GM21737 (cell line): Measurements from ENCODE around the gene INHBC.

Experiments used
- ATAC-seq: cut with Tn5 transposase; IDR thresholded peaks from one replicate; pipeline ENCODE4 v1.9.1; 2021; ENCODE audit warnings: mild to moderate bottlenecking, moderate library complexity; ENCODE audit not compliant: unreplicated experiment

INHBC gene

GRCh38 chr12:57452937-57453509, 18.4 kb downstream of the INHBC start:
- no peak for ATAC-seq

DNA sequence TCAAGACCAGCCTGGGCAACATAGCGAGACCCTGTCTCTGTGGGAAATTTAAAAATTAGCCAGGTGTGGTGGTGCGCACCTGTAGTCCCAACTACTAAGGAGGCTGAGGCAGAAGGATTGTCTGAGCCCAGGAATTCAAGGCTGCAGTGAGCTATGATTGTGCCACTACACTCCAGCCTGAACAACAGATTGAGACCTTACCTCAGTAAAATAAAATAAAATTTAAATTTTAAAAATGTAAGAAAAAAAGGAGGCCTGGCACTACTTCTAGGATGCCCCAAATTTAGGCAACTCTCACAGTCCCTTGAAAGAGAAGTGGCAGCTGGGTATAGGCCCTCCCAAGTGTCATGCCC, 19.6 kb downstream of the INHBC start:
- ATAC-seq: no peak

GRCh38 chr12:57454566-57455373, 20.2 kb downstream of the INHBC start, which contains the start of gene INHBE:
TSS of gene INHBE (plus strand) at chr12:57455307. CDS start at chr12:57455537, 230 bp downstream.
- no peak for ATAC-seq

DNA sequence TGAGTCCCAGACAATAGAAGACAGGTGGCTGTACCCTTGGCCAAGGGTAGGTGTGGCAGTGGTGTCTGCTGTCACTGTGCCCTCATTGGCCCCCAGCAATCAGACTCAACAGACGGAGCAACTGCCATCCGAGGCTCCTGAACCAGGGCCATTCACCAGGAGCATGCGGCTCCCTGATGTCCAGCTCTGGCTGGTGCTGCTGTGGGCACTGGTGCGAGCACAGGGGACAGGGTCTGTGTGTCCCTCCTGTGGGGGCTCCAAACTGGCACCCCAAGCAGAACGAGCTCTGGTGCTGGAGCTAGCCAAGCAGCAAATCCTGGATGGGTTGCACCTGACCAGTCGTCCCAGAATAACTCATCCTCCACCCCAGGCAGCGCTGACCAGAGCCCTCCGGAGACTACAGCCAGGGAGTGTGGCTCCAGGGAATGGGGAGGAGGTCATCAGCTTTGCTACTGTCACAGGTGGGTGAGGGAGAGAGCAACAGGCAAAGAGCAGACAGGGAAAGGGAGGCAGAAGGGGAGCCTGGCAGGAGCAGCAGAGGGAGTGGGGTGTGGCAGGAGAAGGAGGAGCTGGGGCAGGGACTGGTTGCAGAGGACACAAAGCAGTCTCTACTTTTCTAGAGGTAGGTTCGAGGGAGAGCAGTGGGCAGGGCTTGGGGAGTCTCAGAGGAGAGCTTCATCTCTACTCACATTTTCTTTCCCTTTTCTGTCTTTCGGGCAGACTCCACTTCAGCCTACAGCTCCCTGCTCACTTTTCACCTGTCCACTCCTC, 21.0 kb downstream of the INHBC start:
- ATAC-seq: no peak

DNA sequence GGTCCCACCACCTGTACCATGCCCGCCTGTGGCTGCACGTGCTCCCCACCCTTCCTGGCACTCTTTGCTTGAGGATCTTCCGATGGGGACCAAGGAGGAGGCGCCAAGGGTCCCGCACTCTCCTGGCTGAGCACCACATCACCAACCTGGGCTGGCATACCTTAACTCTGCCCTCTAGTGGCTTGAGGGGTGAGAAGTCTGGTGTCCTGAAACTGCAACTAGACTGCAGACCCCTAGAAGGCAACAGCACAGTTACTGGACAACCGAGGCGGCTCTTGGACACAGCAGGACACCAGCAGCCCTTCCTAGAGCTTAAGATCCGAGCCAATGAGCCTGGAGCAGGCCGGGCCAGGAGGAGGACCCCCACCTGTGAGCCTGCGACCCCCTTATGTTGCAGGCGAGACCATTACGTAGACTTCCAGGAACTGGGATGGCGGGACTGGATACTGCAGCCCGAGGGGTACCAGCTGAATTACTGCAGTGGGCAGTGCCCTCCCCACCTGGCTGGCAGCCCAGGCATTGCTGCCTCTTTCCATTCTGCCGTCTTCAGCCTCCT, 21.6 kb downstream of the INHBC start:
- no peak for ATAC-seq

GRCh38 chr12:57456737-57457490, 22.3 kb downstream of the INHBC start:
- no peak for ATAC-seq

DNA sequence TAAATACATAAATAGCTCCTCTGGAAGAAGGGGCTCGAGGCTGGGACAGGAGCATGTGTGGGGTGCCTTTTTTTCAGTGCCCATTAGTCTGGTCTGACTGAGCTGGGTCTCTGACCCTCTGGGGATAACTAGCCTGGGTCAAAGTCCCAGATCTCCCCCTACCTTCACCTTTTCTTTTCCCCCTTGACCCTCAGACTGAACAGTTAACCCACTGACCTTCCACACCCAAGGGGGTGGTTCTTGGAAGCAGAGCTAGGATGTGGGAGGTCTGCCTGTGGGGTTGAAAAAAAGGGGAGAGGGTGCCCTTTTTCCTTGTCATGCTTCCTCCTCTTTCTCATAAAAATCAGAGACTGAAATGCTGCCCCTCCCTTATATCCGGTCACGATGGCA, 24.1 kb downstream of the INHBC start:
- no peak for ATAC-seq

DNA sequence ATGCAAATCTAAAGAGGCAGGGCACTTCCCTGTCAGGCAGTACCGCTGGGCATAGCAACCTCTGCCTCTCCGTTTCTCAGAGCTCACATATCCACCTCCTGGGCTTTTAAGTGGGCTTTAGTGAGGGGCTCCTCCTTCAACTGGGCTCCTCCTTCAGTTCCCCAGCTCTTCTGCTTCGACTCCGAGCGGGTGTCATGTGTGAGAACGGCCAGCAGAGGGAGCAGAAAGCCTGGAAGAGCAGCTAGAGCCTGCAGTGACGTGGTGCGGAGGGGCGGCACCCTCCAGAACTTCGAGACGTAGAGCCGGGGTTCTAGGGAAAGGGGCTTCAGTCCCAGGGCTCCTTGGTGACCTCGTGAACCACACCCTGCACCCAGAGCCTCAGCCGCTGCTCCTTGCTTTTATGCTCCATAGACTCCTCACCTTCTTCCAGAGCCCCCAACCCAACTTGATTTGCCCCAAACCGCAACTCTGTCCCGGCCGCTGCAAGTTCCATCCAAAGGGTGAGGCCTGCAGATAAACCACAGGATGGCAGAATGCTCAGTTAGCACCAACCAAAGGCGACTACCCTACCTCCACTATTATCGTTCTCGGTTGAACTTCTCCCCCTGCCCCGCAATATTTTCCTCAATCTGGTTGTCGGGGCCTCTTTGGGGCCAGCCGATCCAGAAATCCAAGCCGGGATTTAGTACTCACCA, 24.6 kb downstream of the INHBC start:
- ATAC-seq: peak; percentile 42

DNA sequence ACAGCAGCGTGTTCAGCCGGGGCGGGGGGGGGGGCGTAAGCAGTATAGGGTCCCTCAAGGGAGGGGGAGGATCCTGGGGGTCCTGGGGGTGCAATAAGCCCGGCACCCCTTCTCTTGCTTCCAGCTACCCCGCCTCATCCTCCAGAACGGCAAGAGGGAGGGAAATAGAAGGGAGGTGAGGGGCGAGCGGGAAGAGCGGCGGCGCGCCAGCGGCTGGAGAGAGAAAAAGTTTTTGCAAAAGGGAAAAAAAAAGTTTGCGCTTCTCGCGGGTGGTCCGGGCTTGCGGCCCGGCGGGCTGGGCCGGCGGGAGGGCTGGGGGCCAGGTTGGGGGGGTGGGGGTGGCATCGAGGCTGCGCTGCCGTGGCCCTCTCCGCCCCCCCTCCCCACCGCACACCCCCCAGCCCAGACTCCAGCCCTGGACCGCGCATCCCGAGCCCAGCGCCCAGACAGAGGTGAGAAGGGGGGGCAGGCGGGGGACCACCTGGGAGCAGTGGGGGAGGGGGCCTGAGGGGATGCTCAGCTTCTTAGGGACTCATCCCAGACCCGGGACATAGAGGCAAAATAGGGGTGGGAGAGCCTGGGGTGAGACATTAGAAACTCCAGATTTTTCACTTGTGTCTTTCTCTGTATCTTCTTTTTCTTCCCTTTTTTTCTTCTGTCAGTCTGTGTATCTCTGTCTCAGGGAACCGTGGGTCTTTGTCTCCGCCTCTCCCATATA, 25.3 kb downstream of the INHBC start, which contains the start of gene GLI1:
TSS of gene GLI1 (plus strand) at position 36 of the 718 bp plus-strand sequence. CDS start 3,907 bp downstream, outside the sequence.
- ATAC-seq: no peak

DNA sequence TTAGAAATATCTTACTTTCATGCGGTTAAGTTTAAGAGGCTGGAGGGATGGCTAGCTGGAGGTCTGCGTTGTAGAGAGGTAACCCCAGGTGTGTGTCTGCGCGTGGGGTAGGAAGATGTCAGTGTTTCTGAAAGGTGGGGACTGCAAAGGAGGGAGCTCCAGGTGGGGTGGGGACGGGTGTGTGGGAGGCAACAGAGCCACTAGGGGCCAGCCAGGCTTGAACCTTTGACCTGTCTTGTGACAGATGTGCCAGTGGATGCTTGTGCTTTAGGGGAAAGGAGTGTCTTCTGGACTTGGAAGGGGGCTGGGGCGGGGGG, 25.8 kb downstream of the INHBC start:
- ATAC-seq: no peak

DNA sequence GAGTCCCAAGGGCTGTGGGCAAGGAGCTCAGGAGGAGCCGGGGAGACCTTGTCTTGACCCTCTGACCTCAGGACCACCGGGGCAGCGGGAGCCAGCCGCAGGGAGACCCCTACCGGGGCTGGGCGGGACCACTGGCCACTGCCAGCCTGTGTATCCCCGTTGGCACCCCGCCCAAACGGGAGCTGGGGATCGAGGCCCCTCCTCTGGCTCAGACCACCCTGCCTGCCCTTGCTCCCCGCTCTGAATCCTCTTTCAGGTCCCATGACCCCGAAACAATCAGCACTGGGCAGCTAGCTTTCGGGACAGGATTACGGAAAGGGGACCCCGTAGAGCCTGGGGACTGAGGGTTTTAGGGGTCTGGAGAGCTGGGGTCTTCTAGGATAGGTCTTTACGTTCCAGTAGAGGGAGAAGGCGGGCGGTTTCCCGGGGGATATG, 26.3 kb downstream of the INHBC start:
- ATAC-seq: no peak

DNA sequence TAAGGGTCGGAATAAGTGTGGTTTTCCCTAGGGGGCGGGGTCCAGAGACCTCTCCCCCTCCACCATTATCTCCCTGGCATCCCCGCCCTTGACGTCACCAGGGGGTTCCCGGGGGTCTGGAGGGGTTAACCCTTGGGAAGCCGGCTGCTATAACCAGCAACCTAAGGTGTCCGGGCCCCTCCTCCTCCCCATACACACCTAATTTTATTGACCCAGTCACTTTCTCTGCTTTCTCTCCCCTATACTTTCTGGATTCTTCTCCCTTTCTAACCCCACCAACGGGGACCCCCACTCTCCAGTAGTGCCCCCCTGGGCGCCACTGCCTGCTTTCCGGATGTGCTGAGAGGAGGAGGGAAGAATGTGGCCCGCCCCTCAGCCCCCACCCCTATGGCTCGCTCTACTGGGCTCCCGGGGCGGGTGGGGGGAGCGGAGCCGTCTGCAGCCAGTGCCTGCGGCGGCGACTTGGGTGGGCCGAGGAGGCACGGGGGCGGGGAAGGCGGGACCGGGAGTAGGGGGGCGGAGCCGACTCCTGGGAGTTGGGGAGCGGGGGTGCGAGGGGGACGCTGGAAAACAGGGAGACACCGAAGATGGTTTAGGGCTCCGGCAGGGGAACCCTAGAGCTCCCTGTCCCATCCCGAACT, 26.8 kb downstream of the INHBC start:
- no peak for ATAC-seq

DNA sequence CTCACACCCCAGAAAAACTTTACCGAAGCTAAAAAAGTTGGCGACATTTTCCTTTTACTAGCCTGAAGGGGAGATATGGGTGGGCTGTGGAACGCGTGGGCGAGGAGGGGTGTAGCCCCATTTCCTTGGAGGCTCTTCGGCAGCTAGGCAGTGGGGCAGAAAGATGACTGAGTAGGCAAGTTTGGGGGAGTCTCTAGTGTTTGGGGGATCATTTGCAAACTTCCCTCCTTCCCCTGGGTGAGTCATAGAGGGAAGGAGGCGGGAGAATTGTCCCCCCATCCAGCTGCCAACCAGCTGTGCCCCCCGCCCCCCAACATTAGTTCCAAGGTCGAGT, 27.3 kb downstream of the INHBC start:
- ATAC-seq: no peak

DNA sequence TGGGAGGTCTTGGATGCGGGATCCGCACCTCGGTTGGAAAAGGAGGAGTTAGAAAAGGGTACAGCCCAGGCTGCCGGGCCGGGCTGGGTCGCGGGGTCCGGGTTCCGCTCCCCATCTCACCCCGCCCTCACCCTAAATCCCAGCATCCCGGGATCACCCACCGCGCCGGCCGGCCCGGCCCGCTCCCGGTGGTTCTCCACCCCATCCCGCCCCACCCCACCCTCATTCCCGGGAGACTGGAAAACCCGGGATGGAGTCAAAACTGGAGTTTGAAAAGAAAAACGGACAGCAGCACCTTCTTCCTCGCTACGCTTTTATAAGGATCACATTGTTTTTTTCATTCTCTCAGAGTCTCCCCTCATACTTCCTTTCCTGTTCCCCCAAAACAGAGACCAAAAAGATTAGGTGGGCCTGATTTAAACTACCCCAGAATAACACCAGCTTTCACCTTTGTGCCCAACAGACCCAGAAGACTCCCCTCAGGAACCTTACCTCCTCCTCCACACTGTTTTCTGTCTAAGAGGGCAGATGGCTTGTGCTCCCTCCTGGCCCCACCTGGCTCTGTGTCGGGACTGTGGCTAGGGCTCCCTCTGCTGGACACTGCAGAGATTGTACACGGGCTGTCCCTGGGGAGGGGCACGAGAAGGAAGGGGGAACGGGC, 27.8 kb downstream of the INHBC start:
- ATAC-seq: peak; percentile 63

DNA sequence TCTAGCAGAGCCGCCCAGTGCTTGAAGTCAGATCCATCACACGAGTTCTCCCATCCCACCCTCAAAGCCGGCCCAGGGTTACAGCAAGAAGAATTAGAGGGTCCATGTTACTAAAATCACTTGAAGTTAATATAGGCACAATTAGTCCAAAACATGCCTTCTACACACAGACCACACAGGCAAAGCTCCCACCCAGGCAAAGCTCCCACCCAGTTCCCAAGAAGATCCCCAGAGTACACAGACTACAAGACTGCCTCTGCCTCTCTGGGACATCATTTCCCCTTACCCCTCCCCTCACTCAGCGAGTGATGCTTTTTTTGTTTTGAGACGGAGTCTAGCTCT, 28.3 kb downstream of the INHBC start:
- ATAC-seq: no peak

DNA sequence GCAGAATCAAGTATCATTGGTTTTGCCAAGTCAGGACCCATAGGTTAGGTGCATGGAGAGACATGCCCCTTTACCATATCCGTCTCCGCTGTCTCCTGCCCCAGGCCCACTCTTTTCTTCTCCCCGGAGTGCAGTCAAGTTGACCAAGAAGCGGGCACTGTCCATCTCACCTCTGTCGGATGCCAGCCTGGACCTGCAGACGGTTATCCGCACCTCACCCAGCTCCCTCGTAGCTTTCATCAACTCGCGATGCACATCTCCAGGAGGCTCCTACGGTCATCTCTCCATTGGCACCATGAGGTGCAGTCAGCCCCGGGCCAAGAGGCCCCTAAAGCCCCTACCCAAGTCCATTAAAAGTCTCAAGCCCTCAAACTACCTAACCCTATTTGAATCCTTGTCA, 30.0 kb downstream of the INHBC start:
- no peak for ATAC-seq

GRCh38 chr12:57465030-57465746, 30.6 kb downstream of the INHBC start:
- no peak for ATAC-seq
